IMR-90 (cell line): ENCODE data around the gene COPZ1. TPM values are rescaled to one million over a fixed set of nuclear protein-coding genes. Genes with fewer than 3 reads are reported as not detected.
A peak's percentile ranks its signal among the peaks of the same experiment; 100 is the strongest.

ENCODE experiments used
- FOS ChIP-seq: fragments of 150-350 bp; IDR thresholded peaks from 2 replicates; pipeline ENCODE4 v1.6.1; 2016; ENCODE audit warnings: low read depth, low read length
- polyA plus RNA-seq, 3 experiments: library from polyadenylated mRNA; depleted of rRNA; stranded (reverse); fragments of >200 nt; gene quantifications; 2 replicates each; pipeline ENCODE4 v1.2.3, GENCODE V29; 2012; ENCODE audit warnings: low replicate concordance in 1 of 3
- total RNA-seq: library from RNA; depleted of rRNA; stranded (reverse); fragments of >200 nt; gene quantifications from 2 replicates; pipeline ENCODE4 v1.2.3, GENCODE V29; 2012
- TF ChIP-seq, protein P1 (sequence below): conservative IDR thresholded peaks from 2 replicates; pipeline ENCODE4 v1.5.1; 2012; ENCODE audit warnings: mild to moderate bottlenecking, low read depth, low read length, improper control_type of control experiment
- TF ChIP-seq, protein P2 (sequence below): fragments of 150-350 bp; IDR thresholded peaks from 2 replicates; pipeline ENCODE4 v1.6.1; 2017; ENCODE audit warnings: mild to moderate bottlenecking, antibody characterized with exemption, low read length, low read depth

The COPZ1 gene
- total and polyA plus RNA-seq, 2 of the 4 experiments (the other 2 are of a cell fraction) = 187 to 382 TPM

DNA sequence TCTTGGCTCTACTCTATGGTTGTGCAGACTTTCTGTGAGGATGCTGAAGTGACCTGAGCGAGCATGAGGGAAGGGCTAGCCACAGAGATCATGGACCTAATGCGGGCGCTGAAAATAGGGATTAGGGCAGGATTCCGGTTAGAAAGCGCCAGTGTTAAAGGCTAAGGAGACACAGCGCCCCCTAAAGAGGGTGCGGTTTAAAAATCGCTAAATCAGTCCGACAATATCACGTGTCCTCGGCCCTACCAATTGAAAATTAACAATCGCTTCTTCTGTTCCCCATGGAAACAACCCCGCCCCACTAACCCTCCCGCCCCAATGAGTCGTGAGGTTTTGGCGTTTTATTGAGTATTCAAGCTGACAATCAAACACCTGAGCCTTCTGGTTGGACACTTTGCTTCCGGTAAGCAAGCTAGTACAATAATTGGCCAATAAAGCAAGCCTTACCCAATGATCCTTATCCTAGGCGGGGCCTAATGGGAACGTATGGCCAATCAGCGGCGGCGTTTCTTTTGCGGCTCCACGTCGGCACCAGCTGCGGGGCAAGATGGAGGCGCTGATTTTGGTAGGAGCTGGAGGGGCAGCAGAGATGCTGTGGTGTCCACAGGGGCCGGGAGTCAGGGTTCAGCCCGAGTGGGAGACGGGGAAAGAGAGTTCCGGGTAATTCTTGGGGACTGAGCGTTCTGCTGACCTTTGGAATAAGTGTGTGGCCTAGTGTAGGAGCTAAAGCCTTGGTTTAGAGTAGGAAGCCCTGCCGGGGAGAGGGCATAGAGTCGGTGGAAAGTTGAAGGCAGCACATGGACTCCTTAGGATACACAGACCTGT, at the start of gene COPZ1 (continued):
- TF ChIP-seq, protein P1, sequence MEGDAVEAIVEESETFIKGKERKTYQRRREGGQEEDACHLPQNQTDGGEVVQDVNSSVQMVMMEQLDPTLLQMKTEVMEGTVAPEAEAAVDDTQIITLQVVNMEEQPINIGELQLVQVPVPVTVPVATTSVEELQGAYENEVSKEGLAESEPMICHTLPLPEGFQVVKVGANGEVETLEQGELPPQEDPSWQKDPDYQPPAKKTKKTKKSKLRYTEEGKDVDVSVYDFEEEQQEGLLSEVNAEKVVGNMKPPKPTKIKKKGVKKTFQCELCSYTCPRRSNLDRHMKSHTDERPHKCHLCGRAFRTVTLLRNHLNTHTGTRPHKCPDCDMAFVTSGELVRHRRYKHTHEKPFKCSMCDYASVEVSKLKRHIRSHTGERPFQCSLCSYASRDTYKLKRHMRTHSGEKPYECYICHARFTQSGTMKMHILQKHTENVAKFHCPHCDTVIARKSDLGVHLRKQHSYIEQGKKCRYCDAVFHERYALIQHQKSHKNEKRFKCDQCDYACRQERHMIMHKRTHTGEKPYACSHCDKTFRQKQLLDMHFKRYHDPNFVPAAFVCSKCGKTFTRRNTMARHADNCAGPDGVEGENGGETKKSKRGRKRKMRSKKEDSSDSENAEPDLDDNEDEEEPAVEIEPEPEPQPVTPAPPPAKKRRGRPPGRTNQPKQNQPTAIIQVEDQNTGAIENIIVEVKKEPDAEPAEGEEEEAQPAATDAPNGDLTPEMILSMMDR = peak; percentile 90
- TF ChIP-seq FOS = peak; percentile 51; the same call in 1 of the 2 replicates
- TF ChIP-seq, protein P2, sequence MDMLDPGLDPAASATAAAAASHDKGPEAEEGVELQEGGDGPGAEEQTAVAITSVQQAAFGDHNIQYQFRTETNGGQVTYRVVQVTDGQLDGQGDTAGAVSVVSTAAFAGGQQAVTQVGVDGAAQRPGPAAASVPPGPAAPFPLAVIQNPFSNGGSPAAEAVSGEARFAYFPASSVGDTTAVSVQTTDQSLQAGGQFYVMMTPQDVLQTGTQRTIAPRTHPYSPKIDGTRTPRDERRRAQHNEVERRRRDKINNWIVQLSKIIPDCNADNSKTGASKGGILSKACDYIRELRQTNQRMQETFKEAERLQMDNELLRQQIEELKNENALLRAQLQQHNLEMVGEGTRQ = peak; percentile 94
